Hepatocyte (in vitro differentiated cells): Measurements from ENCODE around the gene WNT11. TPM values are rescaled to one million over a fixed set of nuclear protein-coding genes. Genes with fewer than 3 reads are reported as not detected.
"Not testable (repeated sequence)": the region's sequence is repeated elsewhere in the genome, so short reads cannot be mapped to it uniquely, and the experiment has no call there.

Experiments
- DNase-seq: peaks from one replicate; pipeline ENCODE4 v3.0.0-alpha.2; 2016; ENCODE audit warnings: low spot score
- H2AFZ ChIP-seq: fragments of 200-600 bp; sonication (generic); 2 replicates; pipeline ENCODE4 v1.6.0; 2016; ENCODE audit warnings: antibody characterized with exemption, mild to moderate bottlenecking
- H3K27ac ChIP-seq: fragments of 200-600 bp; sonication (generic); 2 replicates; pipeline ENCODE4 v1.5.1; 2016; ENCODE audit warnings: mild to moderate bottlenecking
- H3K27me3 ChIP-seq: fragments of 200-600 bp; sonication (generic); 2 replicates; pipeline ENCODE4 v1.6.1; 2016
- H3K36me3 ChIP-seq: fragments of 200-600 bp; sonication (generic); replicated peaks from 2 replicates; pipeline ENCODE4 v1.5.1; 2016; ENCODE audit warnings: low read depth; ENCODE audit not compliant: insufficient read depth
- H3K4me1 ChIP-seq: fragments of 200-600 bp; sonication (generic); 2 replicates; pipeline ENCODE4 v1.5.1; 2016; ENCODE audit warnings: mild to moderate bottlenecking, moderate library complexity; ENCODE audit not compliant: insufficient read depth
- H3K4me2 ChIP-seq: fragments of 200-600 bp; sonication (generic); 2 replicates; pipeline ENCODE4 v1.6.0; 2016
- H3K4me3 ChIP-seq: fragments of 200-600 bp; sonication (generic); 2 replicates; pipeline ENCODE4 v1.5.1; 2016; ENCODE audit warnings: mild to moderate bottlenecking
- H3K79me2 ChIP-seq: fragments of 200-600 bp; sonication (generic); 2 replicates; pipeline ENCODE4 v1.6.0; 2017; ENCODE audit warnings: mild to moderate bottlenecking
- H3K9me2 ChIP-seq: fragments of 200-600 bp; sonication (generic); replicated peaks from 2 replicates; pipeline ENCODE4 v1.6.0; 2017; ENCODE audit warnings: mild to moderate bottlenecking; ENCODE audit not compliant: insufficient read depth
- H3K9me3 ChIP-seq: fragments of 200-600 bp; sonication (generic); 2 replicates; pipeline ENCODE4 v1.5.1; 2016; ENCODE audit warnings: low read depth, mild to moderate bottlenecking
- H4K20me1 ChIP-seq: fragments of 200-600 bp; sonication (generic); 2 replicates; pipeline ENCODE4 v1.6.0; 2016; ENCODE audit warnings: mild to moderate bottlenecking; ENCODE audit not compliant: insufficient read depth, poor library complexity, severe bottlenecking
- EZH2 ChIP-seq: fragments of 200-600 bp; sonication (generic); IDR thresholded peaks from 2 replicates; pipeline ENCODE4 v1.6.1; 2016; ENCODE audit warnings: antibody characterized with exemption, mild to moderate bottlenecking, borderline replicate concordance
- EZH2phosphoT487 ChIP-seq: fragments of 200-600 bp; sonication (generic); IDR thresholded peaks from one replicate; pipeline ENCODE4 v1.6.1; 2018; ENCODE audit warnings: antibody characterized with exemption, mild to moderate bottlenecking, low read depth, moderate library complexity; ENCODE audit not compliant: unreplicated experiment, severe bottlenecking
- WGBS: methylation state at CpG from one replicate; pipeline ENCODE4 v1.1.6; 2016; ENCODE audit warnings: low lambda C conversion rate; ENCODE audit errors: missing lambda C conversion rate; 5-methylcytosine and 5-hydroxymethylcytosine counted together
- polyA plus RNA-seq: library from polyadenylated mRNA; unstranded; fragments of >200 nt; fragmentation: Nextera tagmentation; extraction: Ambion mirVana; gene quantifications from 2 replicates; pipeline ENCODE4 v1.2.1, GENCODE V29; 2016
- total RNA-seq: library from RNA; depleted of rRNA; stranded (reverse); fragments of >200 nt; gene quantifications from 2 replicates; pipeline ENCODE4 v1.2.3, GENCODE V29; 2014
- TF ChIP-seq, protein P1 (sequence below): fragments of 200-600 bp; sonication (generic); IDR thresholded peaks from 2 replicates; pipeline ENCODE4 v1.5.1; 2016; ENCODE audit warnings: antibody characterized with exemption, mild to moderate bottlenecking; ENCODE audit not compliant: poor library complexity

The WNT11 gene
- total and polyA plus RNA-seq, 2 experiments from 2014 or later = 16.4 to 19.1 TPM

DNA sequence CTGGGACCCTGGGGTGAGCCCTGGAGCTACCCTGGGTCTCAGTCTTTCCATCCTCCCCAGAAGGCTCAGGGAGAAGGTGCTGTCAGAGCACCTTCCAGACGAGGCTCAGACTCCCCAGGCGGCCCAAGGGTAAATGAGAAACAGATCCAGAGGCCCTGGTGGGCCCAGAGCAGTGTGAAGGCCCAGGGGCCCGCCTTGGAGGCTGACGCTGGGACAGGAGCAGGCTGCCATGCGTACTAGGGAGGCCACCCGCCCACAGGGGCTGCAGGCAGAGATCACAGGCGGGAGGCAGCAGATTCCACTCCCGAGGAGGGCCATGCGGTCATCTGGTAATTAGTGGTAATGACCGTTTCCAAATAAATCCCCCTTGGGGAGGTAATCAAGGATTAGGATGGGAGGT, 5.2 kb downstream of the WNT11 start:
- Histone ChIP-seq H3K4me1 (peaks cover 12% of the 10 kb centered on the region), H3K4me2 (no peak overlapping the region), H4K20me1 (no peaks in the 10 kb centered on the region), H3K27me3 (no peaks in the 10 kb centered on the region), H3K9me3 (no peaks in the 10 kb centered on the region), H3K4me3 (no peak overlapping the region), H3K36me3 (no peaks in the 10 kb centered on the region), H2AFZ (no peak overlapping the region), H3K27ac (no peak overlapping the region), H3K79me2 (no peaks in the 10 kb centered on the region), H3K9me2 (no peaks in the 10 kb centered on the region)
- TF ChIP-seq EZH2 = no peak
- TF ChIP-seq EZH2phosphoT487 = no peak
- TF ChIP-seq, protein P1, sequence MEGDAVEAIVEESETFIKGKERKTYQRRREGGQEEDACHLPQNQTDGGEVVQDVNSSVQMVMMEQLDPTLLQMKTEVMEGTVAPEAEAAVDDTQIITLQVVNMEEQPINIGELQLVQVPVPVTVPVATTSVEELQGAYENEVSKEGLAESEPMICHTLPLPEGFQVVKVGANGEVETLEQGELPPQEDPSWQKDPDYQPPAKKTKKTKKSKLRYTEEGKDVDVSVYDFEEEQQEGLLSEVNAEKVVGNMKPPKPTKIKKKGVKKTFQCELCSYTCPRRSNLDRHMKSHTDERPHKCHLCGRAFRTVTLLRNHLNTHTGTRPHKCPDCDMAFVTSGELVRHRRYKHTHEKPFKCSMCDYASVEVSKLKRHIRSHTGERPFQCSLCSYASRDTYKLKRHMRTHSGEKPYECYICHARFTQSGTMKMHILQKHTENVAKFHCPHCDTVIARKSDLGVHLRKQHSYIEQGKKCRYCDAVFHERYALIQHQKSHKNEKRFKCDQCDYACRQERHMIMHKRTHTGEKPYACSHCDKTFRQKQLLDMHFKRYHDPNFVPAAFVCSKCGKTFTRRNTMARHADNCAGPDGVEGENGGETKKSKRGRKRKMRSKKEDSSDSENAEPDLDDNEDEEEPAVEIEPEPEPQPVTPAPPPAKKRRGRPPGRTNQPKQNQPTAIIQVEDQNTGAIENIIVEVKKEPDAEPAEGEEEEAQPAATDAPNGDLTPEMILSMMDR = no peak
- 68% methylated on average over 10 of the region's 10 CpGs for WGBS
- no peak for DNase-seq

DNA sequence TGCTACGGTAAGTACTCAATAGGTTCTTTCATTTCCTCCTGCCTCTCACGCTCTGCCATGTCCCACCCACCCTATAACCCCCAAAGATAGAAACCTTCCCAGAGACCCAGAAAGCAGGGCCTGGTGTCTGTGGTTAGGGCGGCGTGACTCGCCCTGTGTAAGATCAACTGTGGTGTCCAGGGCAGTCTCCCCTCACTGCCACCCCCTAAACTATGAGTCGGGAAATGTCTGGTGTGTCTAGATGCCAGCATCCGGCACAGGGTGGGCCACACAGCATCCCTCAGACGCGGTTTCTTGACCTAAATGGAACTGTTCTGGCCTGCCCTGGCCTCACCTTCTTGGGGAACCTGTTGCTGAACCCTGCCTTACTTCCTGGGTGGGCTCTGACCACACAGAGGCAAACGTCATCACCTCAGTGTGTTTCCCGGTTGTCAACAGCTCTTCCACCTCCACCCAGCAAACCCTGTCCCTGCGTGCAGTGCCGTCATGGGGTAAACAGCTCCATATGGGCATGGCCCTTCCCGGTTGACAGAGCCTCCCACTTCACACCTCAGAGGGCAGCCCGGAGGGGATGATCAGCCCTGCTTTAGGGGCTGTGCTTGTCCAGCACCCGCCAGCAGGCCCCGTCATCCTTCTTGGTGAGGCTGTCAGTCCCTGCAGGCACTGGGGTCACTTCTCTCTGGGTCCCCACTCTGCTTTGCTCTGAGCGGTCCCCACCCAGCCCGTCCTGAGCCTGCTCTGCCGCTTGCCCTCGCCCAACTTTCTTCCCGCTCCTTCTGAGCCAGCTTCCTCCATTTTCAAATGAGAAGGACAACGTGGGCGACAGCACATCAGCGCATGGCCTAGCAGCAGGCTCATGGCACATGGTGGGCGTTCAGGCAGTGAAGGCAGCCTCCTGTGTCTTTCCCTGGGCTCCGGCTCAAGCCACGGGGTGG, 6.0 kb downstream of the WNT11 start:
- Histone ChIP-seq H3K4me3 (no peak overlapping the region), H3K27me3 (no peaks in the 10 kb centered on the region), H2AFZ (no peak overlapping the region), H3K27ac (no peak overlapping the region), H3K4me2 (no peak overlapping the region), H3K79me2 (no peaks in the 10 kb centered on the region), H3K9me3 (no peaks in the 10 kb centered on the region), H3K36me3 (no peaks in the 10 kb centered on the region), H3K9me2 (no peaks in the 10 kb centered on the region), H3K4me1 (peaks cover 4% of the 10 kb centered on the region), H4K20me1 (no peaks in the 10 kb centered on the region)
- 82% methylated on average over 28 of the region's 28 CpGs for WGBS
- no peak for DNase-seq
- TF ChIP-seq, protein P1 = no peak
- TF ChIP-seq EZH2 (no peak), EZH2phosphoT487 (no peak)

DNA sequence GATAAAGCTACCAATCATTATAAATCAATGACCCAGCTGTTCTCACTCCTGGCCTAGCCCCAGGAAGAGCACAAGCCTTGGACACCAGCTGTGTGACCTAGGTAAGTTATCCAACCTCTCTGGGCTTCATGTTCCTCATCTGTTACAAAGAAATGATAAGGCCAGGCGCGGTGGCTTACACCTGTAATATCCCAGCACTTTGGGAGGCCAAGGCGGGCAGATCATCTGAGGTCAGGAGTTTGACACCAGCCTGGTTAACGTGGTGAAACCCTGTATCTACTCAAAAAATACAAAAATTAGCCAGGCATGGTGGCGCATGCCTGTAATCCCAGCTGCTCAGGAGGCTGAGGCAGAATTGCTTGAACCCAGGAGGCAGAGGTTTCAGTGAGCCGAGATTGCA, 7.6 kb downstream of the WNT11 start:
- H3K27me3 ChIP-seq, H3K79me2 ChIP-seq, H3K4me1 ChIP-seq, H3K9me3 ChIP-seq, H2AFZ ChIP-seq, H3K4me3 ChIP-seq, DNase-seq, H3K36me3 ChIP-seq, H4K20me1 ChIP-seq, H3K4me2 ChIP-seq, H3K27ac ChIP-seq, H3K9me2 ChIP-seq: not testable (repeated sequence)
- WGBS = 96% methylated on average over 6 of the region's 6 CpGs

DNA sequence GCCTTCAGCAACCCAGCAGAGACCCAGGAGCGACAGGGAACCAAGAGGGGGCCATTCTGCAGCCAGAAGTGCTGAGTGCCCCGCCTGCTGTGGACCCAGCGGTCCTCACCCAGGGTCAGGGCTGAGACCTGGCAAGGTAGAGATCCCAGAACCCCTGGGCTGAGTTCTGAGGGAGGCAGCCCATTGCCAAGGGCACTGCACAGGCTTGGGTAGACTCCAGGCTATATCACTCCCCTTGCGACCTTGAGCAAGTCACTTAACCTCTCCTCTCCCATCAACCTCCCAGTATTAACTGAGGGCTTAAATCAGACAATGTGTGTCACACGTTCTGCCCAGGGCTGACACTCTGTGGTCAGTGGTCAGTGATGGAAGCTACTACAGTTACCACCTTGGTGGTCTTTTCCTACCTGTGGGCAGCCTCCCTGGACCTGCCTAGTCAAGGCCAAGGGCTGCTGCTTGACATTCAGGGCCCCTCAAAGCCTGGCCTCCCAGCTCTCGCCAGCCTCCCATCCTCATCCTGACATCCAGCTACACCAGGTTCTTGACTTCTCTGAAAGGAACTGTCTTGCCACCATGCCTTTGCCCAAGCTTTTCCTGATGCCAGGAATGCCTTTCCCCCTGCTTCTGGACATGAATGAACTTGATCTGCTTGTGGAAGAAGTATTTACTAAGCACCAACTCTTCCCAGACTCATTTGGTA, 8.2 kb downstream of the WNT11 start:
- 95% methylated on average over 6 of the region's 6 CpGs for WGBS
- Histone ChIP-seq H3K4me2 (no peak overlapping the region), H3K79me2 (no peaks in the 10 kb centered on the region), H3K27ac (no peak overlapping the region), H3K36me3 (no peaks in the 10 kb centered on the region), H3K4me1 (no peaks in the 10 kb centered on the region), H3K9me2 (no peaks in the 10 kb centered on the region), H3K9me3 (no peaks in the 10 kb centered on the region), H4K20me1 (no peaks in the 10 kb centered on the region), H2AFZ (no peak overlapping the region), H3K4me3 (no peak overlapping the region), H3K27me3 (no peaks in the 10 kb centered on the region)
- no peak for DNase-seq
- TF ChIP-seq EZH2 (no peak), EZH2phosphoT487 (no peak)
- TF ChIP-seq, protein P1 = no peak
